Naive thymus-derived CD4-positive, alpha-beta T cell (primary cell): Measurements from ENCODE around the gene RSPO4. TPM values are rescaled to one million over a fixed set of nuclear protein-coding genes. Genes with fewer than 3 reads are reported as not detected.
A peak's percentile ranks its signal among the peaks of the same experiment; 100 is the strongest.

Source experiments
- ATAC-seq: fragments of 150-1000 bp; cut with Tn5 transposase; 2 replicates; pipeline ENCODE4 v1.10.0; 2021; ENCODE audit warnings: mild to moderate bottlenecking, moderate library complexity
- CTCF ChIA-PET: fragments of 350-600 bp; sonication (Branson Sonifier 250); formaldehyde crosslinking; loops from one replicate; lab custom pipeline; 2021; ENCODE audit warnings: antibody characterized with exemption; lab: Charles Lee
- POLR2A ChIA-PET: fragments of 350-600 bp; sonication (Branson Sonifier 250); formaldehyde crosslinking; loops from one replicate; lab custom pipeline; 2021; ENCODE audit warnings: antibody characterized with exemption, inconsistent platforms; lab: Charles Lee
- DNase-seq, 9 donors: peaks; one replicate each; pipeline versions ENCODE4 v3.0.0 to v3.0.0-alpha.2; 2020 to 2022; ENCODE audit warnings: mixed read lengths in 1 of 9
- H3K27ac ChIP-seq: one replicate; pipeline ENCODE4 v1.7.0; 2013; ENCODE audit warnings: mild to moderate bottlenecking, low read depth, low read length, moderate library complexity
- H3K27me3 ChIP-seq, 2 donors: one replicate each; pipeline ENCODE4 v1.7.0; 2013; ENCODE audit warnings: low read length in 2 of 2, mild to moderate bottlenecking in 2 of 2, moderate library complexity in 2 of 2; ENCODE audit not compliant: control insufficient read depth in 2 of 2, insufficient read depth in 2 of 2
- H3K36me3 ChIP-seq, 3 experiments: 1 replicate in 2 of 3; 2 replicates in 1 of 3; pipeline ENCODE4 v1.7.0; 2013; ENCODE audit warnings: low read length in 3 of 3, mild to moderate bottlenecking in 3 of 3, moderate library complexity in 1 of 3; ENCODE audit not compliant: insufficient read depth in 3 of 3, control insufficient read depth in 2 of 3
- H3K4me1 ChIP-seq, 2 donors: one replicate each; pipeline ENCODE4 v1.7.0; 2013; ENCODE audit warnings: low read length in 2 of 2, mild to moderate bottlenecking in 2 of 2, moderate library complexity in 1 of 2; ENCODE audit not compliant: control insufficient read depth in 2 of 2, insufficient read depth in 2 of 2
- H3K4me3 ChIP-seq: 2 replicates; pipeline ENCODE4 v1.7.0; 2013; ENCODE audit warnings: mild to moderate bottlenecking, low read length
- H3K9me3 ChIP-seq, 3 experiments: 1 replicate in 2 of 3; 2 replicates in 1 of 3; pipeline ENCODE4 v1.7.0; 2013; ENCODE audit warnings: low read length in 3 of 3; ENCODE audit not compliant: control insufficient read depth in 2 of 3
- H3K27ac Mint-ChIP-seq, 9 donors: one replicate each; pipeline ENCODE4 v1.8.0; 2020 to 2022; ENCODE audit warnings: mixed read lengths in 9 of 9, mild to moderate bottlenecking in 8 of 9, moderate library complexity in 5 of 9, inconsistent platforms in 2 of 9
- H3K27me3 Mint-ChIP-seq, 5 donors: one replicate each; pipeline ENCODE4 v1.8.0; 2021 to 2022; ENCODE audit warnings: mixed read lengths in 5 of 5, mild to moderate bottlenecking in 1 of 5
- H3K36me3 Mint-ChIP-seq, 5 donors: one replicate each; pipeline ENCODE4 v1.8.0; 2020 to 2022; ENCODE audit warnings: mixed read lengths in 5 of 5, mild to moderate bottlenecking in 3 of 5, inconsistent platforms in 1 of 5
- H3K4me1 Mint-ChIP-seq, 7 donors: one replicate each; pipeline ENCODE4 v1.8.0; 2020 to 2022; ENCODE audit warnings: mixed read lengths in 7 of 7, mild to moderate bottlenecking in 3 of 7, inconsistent platforms in 1 of 7
- H3K4me3 Mint-ChIP-seq, 10 donors: one replicate each; pipeline ENCODE4 v1.8.0; 2020 to 2022; ENCODE audit warnings: mild to moderate bottlenecking in 10 of 10, mixed read lengths in 10 of 10, moderate library complexity in 6 of 10, inconsistent platforms in 2 of 10
- H3K9me3 Mint-ChIP-seq, 11 donors: one replicate each; pipeline ENCODE4 v1.8.0; 2020 to 2022; ENCODE audit warnings: mixed read lengths in 11 of 11, mild to moderate bottlenecking in 4 of 11, inconsistent platforms in 1 of 11, moderate library complexity in 1 of 11
- intact Hi-C, 2 donors: fragments of 100-400 bp; cut with micrococcal nuclease; formaldehyde crosslinking; loops; one replicate each; pipeline ENCODE4 v1.15.1; 2023
- polyA plus RNA-seq, 2 donors: library from polyadenylated mRNA; unstranded; fragments of 300-500 nt; fragmentation: Illumina TruSeq; gene quantifications; one replicate each; pipeline ENCODE4 v1.2.3, GENCODE V29; 2021
- total RNA-seq, 6 experiments: library from RNA in 5 of 6; stranded (reverse) in 5 of 6; gene quantifications; 1 replicate in 5 of 6; 2 replicates in 1 of 6; pipeline ENCODE4 v1.2.3 and lab custom pipeline; 2021 to 2026

RSPO4 gene
- total and polyA plus RNA-seq, 7 experiments from 2014 or later = 0.19 to 0.40 (median 0.23) TPM; not detected in 3

DNA sequence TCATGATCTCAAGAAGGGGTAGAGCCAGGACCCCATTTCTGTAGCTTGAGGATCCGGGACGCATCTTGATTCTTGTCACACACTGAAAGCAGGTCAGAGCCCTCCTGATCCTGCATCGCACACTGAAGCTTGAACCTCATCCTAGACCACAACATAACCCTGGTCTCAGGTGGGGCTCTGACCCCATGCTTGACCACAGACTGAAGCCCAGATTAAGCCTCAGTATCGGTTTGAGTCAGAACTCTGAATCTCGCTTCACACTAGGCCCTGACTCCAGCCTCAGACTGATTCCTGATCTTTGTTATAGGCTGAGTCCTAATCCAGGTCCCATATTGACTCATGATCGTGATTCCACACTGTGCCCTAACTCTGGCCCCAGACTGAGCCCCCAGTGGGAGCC is 8.5 kb upstream of the RSPO4 start:
- no peaks in the 10 kb centered on the region for H3K9me3 Mint-ChIP-seq
- H3K36me3 Mint-ChIP-seq = no peaks in the 10 kb centered on the region
- no peak overlapping the region for H3K4me3 ChIP-seq
- H3K9me3 ChIP-seq = no peaks in the 10 kb centered on the region
- intact Hi-C loops = no loop called here
- no peaks in the 10 kb centered on the region for H3K36me3 ChIP-seq
- no peak for DNase-seq
- CTCF ChIA-PET = no interaction called here
- no peaks in the 10 kb centered on the region for H3K27me3 ChIP-seq
- H3K4me3 Mint-ChIP-seq = no peak overlapping the region
- H3K27ac Mint-ChIP-seq = no peak overlapping the region
- peaks cover 0 to 5% (median 0%) of the 10 kb centered on the region in 7 donors for H3K4me1 Mint-ChIP-seq
- H3K27ac ChIP-seq = no peak overlapping the region
- peaks cover 12 to 29% (median 16%) of the 10 kb centered on the region in 5 donors for H3K27me3 Mint-ChIP-seq
- H3K4me1 ChIP-seq = no peaks in the 10 kb centered on the region
- POLR2A ChIA-PET = no interaction called here
- ATAC-seq = no peak

GRCh38 chr20:1005452-1006027 is 3.4 kb upstream of the RSPO4 start:
- no peaks in the 10 kb centered on the region for H3K4me1 ChIP-seq
- no peak overlapping the region for H3K4me3 ChIP-seq
- CTCF ChIA-PET = no interaction called here
- H3K36me3 Mint-ChIP-seq = peaks cover 0 to 8% (median 0%) of the 10 kb centered on the region in 5 donors
- H3K4me1 Mint-ChIP-seq = peaks cover 5 to 9% (median 9%) of the 10 kb centered on the region in 7 donors
- H3K27me3 ChIP-seq = no peaks in the 10 kb centered on the region
- peak in 4 of 9 donors; percentile 2 to 22 (median 6) for DNase-seq
- H3K36me3 ChIP-seq = no peaks in the 10 kb centered on the region
- H3K9me3 ChIP-seq = no peaks in the 10 kb centered on the region
- H3K27ac Mint-ChIP-seq = no peak overlapping the region
- peak; percentile 70 for ATAC-seq
- H3K9me3 Mint-ChIP-seq = no peaks in the 10 kb centered on the region
- H3K27ac ChIP-seq = no peak overlapping the region
- H3K27me3 Mint-ChIP-seq = peaks cover 40 to 59% (median 54%) of the 10 kb centered on the region in 5 donors
- intact Hi-C loops = no loop called here
- H3K4me3 Mint-ChIP-seq = peak overlapping the region in 1 of 10 donors; percentile 27
- POLR2A ChIA-PET = no interaction called here

GRCh38 chr20:1003920-1004697 is 2.0 kb upstream of the RSPO4 start:
- no peaks in the 10 kb centered on the region for H3K9me3 Mint-ChIP-seq
- intact Hi-C loops = no loop called here
- H3K36me3 ChIP-seq = no peaks in the 10 kb centered on the region
- H3K36me3 Mint-ChIP-seq = peaks cover 0 to 8% (median 0%) of the 10 kb centered on the region in 5 donors
- DNase-seq (no peak), ATAC-seq (no peak)
- H3K4me1 ChIP-seq = no peaks in the 10 kb centered on the region
- H3K4me3 Mint-ChIP-seq = no peak overlapping the region
- no peak overlapping the region for H3K27ac ChIP-seq
- CTCF ChIA-PET = interaction anchor here (0.6 kb wide), 1 partner anchor 117 kb away, joined by 5 read pairs; no protein-coding TSS in a partner anchor
- no peak overlapping the region for H3K4me3 ChIP-seq
- H3K27me3 Mint-ChIP-seq = peaks cover 41 to 59% (median 54%) of the 10 kb centered on the region in 5 donors
- peaks cover 5 to 9% (median 9%) of the 10 kb centered on the region in 7 donors for H3K4me1 Mint-ChIP-seq
- H3K9me3 ChIP-seq = no peaks in the 10 kb centered on the region
- H3K27ac Mint-ChIP-seq = no peak overlapping the region
- POLR2A ChIA-PET = no interaction called here
- H3K27me3 ChIP-seq = no peaks in the 10 kb centered on the region

- no peak overlapping the region for H3K27ac ChIP-seq
- Mint-ChIP-seq H3K9me3 (no peaks in the 10 kb centered on the region), H3K36me3 (peaks cover 0 to 8% (median 0%) of the 10 kb centered on the region in 5 donors), H3K27me3 (peaks cover 42 to 62% (median 56%) of the 10 kb centered on the region in 5 donors), H3K4me3 (peak overlapping the region in 9 of 10 donors; percentile 32 to 78 (median 58)), H3K27ac (no peak overlapping the region), H3K4me1 (peaks cover 5 to 9% (median 9%) of the 10 kb centered on the region in 7 donors)
- H3K9me3 ChIP-seq = no peaks in the 10 kb centered on the region
- intact Hi-C loops = no loop called here
- ChIA-PET POLR2A (no interaction called here), CTCF (interaction anchor here (0.6 kb wide), 2 partner anchors 28 to 118 kb away, joined by 5 read pairs; no protein-coding TSS in a partner anchor)
- no peaks in the 10 kb centered on the region for H3K36me3 ChIP-seq
- no peak overlapping the region for H3K4me3 ChIP-seq
- H3K4me1 ChIP-seq = no peaks in the 10 kb centered on the region
- no peak for ATAC-seq
- no peaks in the 10 kb centered on the region for H3K27me3 ChIP-seq
- DNase-seq = no peak
Observed at GRCh38 chr20:1002682-1003561, 811 bp upstream of the RSPO4 start.

DNA sequence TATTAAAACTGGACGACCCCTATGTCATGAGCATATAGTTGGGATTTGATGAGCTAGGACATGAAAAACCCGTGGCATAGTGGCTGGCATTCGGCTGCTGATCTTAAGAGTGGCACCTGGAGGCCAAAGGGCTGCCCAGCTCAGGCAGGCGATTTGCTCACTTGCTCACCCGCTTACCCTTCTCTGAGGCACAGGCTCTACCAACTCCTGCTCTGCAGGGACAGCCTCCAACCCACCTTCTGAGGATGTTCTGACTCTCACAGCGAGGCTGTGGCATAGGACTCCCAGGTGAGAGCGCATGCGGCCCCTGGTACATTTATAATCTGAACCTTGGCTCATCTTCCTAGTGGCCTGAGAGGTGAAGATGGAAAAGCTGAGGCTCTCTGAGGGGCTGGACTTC is 995 bp downstream of the RSPO4 start:
- CTCF ChIA-PET = no interaction called here
- peaks cover 5 to 9% (median 9%) of the 10 kb centered on the region in 7 donors for H3K4me1 Mint-ChIP-seq
- no peak overlapping the region for H3K4me3 Mint-ChIP-seq
- Histone ChIP-seq H3K4me3 (no peak overlapping the region), H3K4me1 (no peaks in the 10 kb centered on the region), H3K27ac (no peak overlapping the region), H3K36me3 (no peaks in the 10 kb centered on the region), H3K27me3 (no peaks in the 10 kb centered on the region), H3K9me3 (no peaks in the 10 kb centered on the region)
- DNase-seq (no peak), ATAC-seq (no peak)
- POLR2A ChIA-PET = no interaction called here
- H3K9me3 Mint-ChIP-seq = no peaks in the 10 kb centered on the region
- H3K27me3 Mint-ChIP-seq = peaks cover 42 to 68% (median 55%) of the 10 kb centered on the region in 5 donors
- intact Hi-C loops = no loop called here
- H3K27ac Mint-ChIP-seq = no peak overlapping the region
- H3K36me3 Mint-ChIP-seq = peaks cover 0 to 8% (median 0%) of the 10 kb centered on the region in 5 donors

DNA sequence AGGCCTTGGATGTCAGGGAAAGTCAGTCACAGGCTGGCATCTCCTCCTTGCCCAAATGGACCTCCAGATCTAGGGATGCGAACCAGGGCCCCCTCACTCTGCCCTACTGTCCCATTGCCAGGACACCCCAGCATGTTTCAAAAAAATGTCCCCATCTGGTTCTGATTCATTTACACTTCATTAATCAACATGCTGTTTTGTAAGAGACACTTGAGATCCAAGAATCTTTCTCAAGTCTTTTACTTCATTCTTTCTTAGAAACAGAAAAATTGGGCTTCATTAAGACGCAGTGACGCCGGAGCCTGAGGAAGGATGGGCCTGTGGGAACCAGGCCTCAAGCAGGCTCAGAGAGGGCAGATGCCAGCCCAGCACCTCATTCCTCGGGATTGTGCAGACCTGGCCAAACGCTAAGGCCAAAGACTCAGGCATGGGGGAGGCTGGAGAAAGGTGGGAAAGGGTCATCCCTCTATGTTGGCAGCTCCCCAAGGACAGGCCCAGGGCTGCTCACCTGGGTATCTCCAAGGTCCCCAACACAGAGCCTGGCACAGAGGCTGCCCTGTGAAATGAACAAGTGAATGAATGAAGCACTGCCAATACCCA is 3.8 kb downstream of the RSPO4 start:
- intact Hi-C loops = no loop called here
- ATAC-seq (no peak), DNase-seq (no peak)
- ChIA-PET POLR2A (no interaction called here), CTCF (no interaction called here)
- H3K4me3 Mint-ChIP-seq = no peak overlapping the region
- no peaks in the 10 kb centered on the region for H3K9me3 Mint-ChIP-seq
- Histone ChIP-seq H3K4me3 (no peak overlapping the region), H3K36me3 (no peaks in the 10 kb centered on the region), H3K27me3 (no peaks in the 10 kb centered on the region), H3K27ac (no peak overlapping the region), H3K4me1 (no peaks in the 10 kb centered on the region), H3K9me3 (no peaks in the 10 kb centered on the region)
- H3K4me1 Mint-ChIP-seq = peaks cover 2 to 9% (median 9%) of the 10 kb centered on the region in 7 donors
- peaks cover 27 to 45% (median 33%) of the 10 kb centered on the region in 5 donors for H3K27me3 Mint-ChIP-seq
- no peak overlapping the region for H3K27ac Mint-ChIP-seq
- H3K36me3 Mint-ChIP-seq = peaks cover 0 to 5% (median 0%) of the 10 kb centered on the region in 5 donors
